SH-SY5Y (cell line): Measurements from ENCODE around the gene KIF18B.

Source experiments
- GATA2 ChIP-seq: IDR thresholded peaks from 2 replicates; pipeline ENCODE4 v1.6.1; 2011; ENCODE audit warnings: mild to moderate bottlenecking, low read depth, low read length
- GATA3 ChIP-seq: IDR thresholded peaks from 2 replicates; pipeline ENCODE4 v1.6.1; 2011; ENCODE audit warnings: low read depth, mild to moderate bottlenecking, low read length, moderate library complexity

Gene KIF18B

GRCh38 chr17:44965481-44966234, 18.1 kb upstream of the KIF18B start:
- TF ChIP-seq GATA3: no peak
- TF ChIP-seq GATA2: no peak

DNA sequence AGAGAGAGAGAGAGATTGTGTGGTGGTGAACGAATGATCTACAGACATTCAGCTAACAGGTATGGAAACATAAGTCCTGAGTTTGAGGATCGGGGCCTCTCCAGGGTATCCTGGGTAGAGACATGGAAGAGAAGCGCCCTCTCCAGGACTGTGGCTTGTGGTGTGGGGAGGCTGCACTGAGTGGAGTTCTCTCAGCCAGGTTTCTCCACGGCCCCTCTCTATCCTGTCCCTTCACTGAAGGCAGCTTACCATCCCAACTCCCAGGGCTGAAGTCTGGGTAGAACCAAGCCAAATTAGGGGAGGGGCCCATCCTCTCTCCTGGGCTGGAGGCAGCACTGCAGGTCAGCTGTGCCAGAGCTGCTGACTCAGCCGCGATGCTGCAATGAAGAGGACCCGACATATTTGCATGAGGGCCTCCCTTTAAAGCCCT, 14.4 kb upstream of the KIF18B start:
- TF ChIP-seq GATA3 (no peak), GATA2 (no peak)

GRCh38 chr17:44960691-44961090, 13.1 kb upstream of the KIF18B start:
- no peak for TF ChIP-seq GATA2
- TF ChIP-seq GATA3: no peak

- TF ChIP-seq GATA2: no peak
- TF ChIP-seq GATA3: no peak
These were observed 12.4 kb upstream of the KIF18B start for GRCh38 chr17:44959821-44960531.

DNA sequence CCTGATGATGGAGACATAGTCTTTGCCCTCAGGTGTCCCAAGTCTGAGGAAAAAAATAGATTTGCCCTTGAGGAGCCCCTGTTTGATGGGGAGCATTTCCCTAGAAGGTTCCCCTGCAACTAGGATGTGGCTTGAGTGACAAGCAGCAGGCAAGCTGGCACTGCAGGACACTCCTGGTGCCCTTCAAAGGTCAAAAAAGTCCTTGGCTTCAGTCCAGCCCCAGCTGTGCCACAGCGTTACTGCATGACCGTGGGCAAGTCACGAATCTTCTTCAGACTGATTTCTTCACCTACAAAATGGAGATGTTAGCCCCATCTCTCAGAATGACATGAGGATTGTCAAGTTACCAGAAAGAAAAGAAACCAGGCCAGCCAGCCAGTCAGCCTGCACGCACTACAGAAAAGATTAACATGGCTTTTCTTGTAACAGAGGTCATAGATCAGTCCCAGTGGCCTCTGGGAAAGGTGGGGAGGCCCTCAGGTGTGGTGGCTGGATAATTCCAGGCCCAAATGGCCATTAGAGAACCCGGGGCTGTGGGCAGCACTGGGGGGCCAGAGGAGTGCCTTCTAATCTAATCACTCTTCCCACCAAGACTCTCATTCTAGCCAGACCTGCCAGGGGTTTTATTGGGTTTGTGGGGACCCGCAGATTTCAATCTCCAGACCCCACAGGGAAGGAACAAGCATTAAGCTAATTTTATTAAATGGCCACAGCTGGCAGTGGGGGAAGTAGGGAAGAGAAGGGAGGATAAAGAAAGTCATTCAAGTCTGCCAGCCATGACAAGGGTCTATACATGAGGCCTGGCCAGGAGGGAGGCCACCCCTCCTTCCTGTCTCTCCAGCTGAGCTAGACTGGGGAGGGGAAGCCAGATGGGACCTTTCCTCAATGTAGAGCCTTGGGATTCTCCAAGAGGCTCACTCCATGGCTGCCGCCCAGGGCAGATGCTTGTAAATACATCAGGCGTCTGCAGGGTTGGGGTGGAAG, 9.7 kb upstream of the KIF18B start:
- TF ChIP-seq GATA3 (no peak; the same call in 1 of the 2 replicates), GATA2 (peak; percentile 94)

DNA sequence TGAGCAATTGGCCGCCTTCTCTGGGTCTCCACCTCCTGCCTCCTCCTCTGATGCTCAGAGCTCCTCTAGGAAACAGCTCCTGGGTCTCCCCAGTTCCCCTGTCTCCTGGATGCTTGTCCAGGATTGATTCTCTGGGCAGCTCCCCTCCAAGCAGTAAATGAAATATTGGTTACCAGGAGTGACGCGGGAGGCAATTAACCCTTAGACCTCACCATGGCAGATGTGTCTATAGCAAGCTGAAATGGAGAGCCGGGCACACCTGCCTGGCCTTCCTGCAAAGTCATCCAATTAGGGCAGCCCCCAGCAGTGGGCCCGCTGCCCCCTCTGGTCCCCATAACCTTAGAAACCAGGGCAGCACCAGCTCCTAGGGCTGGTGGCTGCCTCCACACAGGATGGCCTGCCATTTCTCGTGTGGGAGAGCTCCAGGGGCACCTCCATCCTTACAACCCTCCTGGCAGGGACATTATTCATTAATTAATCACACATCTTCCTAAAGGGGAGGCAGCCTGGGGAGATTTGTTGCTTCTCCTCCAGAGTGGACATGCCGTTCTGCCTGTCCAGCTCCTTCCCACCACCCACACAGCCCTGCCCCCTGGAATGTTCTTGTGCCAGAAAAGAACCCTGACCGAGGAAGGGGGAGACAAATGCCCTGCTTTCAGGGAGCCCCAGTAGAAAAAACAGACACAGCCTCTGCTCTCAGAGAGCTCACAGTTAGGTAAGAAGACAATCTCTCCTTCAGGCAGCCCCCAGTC, 8.3 kb upstream of the KIF18B start:
- TF ChIP-seq GATA3 (no peak), GATA2 (no peak)

- TF ChIP-seq GATA2: no peak
- no peak for TF ChIP-seq GATA3
These were observed 5.4 kb upstream of the KIF18B start for GRCh38 chr17:44952946-44953475.

DNA sequence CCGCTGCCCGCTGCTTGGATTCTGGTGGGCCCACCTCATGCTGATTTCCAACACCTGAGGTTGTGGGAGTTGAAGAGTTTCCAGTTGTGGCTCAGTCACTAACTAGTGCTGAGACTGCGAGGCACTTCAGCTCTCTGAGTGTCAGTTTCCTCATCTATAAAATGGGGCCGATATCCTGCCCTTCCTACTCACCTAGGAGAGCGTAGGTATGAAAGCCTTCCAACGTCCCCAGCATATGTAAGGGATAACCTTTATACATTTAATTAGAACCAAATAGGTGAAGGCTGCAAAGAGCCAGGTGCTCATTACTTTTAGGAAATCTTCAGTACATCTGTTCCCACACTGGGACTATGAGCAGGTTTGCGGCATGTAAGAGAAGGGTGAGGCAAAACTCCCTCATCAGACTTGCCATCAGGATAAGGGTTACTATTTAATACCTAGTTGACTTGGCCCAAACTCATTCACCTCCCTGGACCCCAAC, 782 bp upstream of the KIF18B start:
- no peak for TF ChIP-seq GATA2
- TF ChIP-seq GATA3: no peak

DNA sequence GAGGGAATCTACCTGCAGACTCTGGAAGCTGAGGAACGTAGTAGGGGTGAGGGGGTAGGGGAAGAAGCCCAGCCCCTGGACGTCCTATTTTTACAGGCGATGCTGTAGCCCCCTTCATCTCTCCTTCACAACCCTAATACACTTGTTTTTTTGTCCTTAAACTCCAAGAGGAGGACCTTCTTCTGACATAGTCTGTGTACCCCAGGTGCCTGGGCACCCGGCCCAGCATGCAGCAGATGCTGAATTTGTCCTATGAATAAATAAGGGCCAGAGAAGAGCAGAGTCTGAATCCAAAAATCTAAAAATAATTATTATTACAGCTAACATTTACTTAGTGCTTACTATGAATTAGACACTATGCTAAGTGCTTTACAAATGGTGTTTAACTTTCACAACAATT, 5.1 kb downstream of the KIF18B start:
- TF ChIP-seq GATA2: no peak
- TF ChIP-seq GATA3: no peak

DNA sequence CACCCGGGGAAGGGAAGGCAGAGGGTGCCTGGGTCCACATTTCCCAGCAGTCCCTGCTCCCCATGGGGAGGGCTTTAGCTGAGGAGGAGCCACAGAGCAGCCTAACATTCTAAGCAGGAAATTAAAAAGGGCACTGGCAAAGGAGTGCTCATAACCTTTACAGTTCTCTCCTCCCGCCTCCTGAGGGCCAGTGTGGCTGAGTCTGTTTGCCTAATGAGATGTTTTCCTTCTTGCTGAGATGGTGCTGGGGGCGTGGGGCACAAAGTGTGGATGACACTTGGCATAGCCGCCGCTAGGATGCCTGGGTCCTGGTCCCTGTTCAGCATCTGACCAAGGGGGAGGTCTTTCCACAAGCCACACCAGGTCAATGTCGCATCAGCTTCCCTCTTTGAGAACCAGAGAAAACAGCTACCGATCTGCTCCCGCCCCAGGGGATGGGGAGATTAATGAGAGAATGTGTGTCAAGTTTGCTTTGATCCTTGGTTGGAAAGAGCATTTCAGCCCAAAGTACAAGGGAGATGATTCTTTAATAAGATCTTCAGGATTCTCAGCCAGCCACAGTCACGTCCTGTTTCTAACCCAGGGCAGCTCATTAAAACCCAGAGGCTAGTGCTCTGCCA, 5.8 kb downstream of the KIF18B start:
- TF ChIP-seq GATA2: no peak
- no peak for TF ChIP-seq GATA3

DNA sequence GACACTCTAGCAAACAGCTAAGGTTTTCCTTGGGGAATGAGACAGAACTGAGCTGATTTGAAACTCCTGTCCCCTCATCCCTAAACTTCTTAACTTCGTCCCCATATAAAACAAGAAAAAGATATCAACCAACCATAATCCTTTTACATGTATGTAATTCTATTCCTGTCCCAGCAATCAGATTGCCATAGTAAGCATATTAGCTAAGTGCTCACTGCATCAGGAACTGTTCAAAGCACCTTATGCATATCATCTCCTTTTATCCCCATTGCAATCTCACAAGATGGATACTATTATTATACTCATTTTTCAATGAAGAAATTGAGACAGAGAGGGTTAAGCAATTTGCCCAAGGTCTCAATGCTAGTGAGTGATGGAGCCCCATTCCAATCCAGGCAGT, 6.8 kb downstream of the KIF18B start:
- TF ChIP-seq GATA2: no peak
- no peak for TF ChIP-seq GATA3

GRCh38 chr17:44940317-44940716, 7.3 kb downstream of the KIF18B start:
- no peak for TF ChIP-seq GATA2
- TF ChIP-seq GATA3: no peak
